Gastrocnemius medialis (tissue), 4 donors: ENCODE measurements around the gene SGK1.

ENCODE experiments used
- POLR2A ChIP-seq, 2 donors: fragments of 450-650 bp; IDR thresholded peaks; one replicate each; pipeline ENCODE4 v1.6.1; 2017; ENCODE audit warnings: antibody characterized with exemption in 2 of 2, mild to moderate bottlenecking in 2 of 2, moderate library complexity in 2 of 2
- TF ChIP-seq, protein P1 (sequence below), 5 experiments: fragments of 450-650 bp in 3 of 5; fragments of 200-600 bp in 2 of 5; sonication (generic) in 2 of 5; IDR thresholded peaks in 4 of 5; conservative IDR thresholded peaks in 1 of 5; 1 replicate in 4 of 5; 2 replicates in 1 of 5; pipeline ENCODE4 v1.5.1; 2016 to 2019; ENCODE audit warnings: antibody characterized with exemption in 5 of 5, mild to moderate bottlenecking in 3 of 5, moderate library complexity in 3 of 5

DNA sequence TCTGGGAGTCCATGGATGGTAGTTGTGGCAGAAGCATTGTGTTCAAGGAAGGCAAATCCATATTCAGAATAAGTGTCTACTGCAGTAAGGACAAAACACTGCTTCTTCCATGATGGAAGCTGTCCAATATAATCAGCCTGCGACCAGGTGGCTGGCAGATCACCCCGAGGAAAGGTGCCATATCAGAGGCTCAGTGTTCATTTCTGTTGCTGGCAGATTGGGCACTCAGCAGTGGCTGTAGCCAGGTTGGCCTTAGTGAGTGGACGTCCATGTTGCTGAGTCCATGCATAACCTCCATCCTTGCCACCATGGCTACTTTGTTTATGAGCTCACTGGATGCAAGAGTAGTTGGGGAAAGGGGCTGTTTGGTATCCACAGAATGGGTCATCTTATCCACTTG, 130.2 kb downstream of the SGK1 start:
- TF ChIP-seq POLR2A (IDR thresholded peaks at IDR 0.05) = no peak
- TF ChIP-seq, protein P1, sequence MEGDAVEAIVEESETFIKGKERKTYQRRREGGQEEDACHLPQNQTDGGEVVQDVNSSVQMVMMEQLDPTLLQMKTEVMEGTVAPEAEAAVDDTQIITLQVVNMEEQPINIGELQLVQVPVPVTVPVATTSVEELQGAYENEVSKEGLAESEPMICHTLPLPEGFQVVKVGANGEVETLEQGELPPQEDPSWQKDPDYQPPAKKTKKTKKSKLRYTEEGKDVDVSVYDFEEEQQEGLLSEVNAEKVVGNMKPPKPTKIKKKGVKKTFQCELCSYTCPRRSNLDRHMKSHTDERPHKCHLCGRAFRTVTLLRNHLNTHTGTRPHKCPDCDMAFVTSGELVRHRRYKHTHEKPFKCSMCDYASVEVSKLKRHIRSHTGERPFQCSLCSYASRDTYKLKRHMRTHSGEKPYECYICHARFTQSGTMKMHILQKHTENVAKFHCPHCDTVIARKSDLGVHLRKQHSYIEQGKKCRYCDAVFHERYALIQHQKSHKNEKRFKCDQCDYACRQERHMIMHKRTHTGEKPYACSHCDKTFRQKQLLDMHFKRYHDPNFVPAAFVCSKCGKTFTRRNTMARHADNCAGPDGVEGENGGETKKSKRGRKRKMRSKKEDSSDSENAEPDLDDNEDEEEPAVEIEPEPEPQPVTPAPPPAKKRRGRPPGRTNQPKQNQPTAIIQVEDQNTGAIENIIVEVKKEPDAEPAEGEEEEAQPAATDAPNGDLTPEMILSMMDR (IDR thresholded peaks at IDR 0.05 in 4 of 5, conservative IDR thresholded peaks at IDR 0.05 in 1 of 5) = no peak
